GM18526 (cell line): ENCODE data around the gene CCDC137.

ENCODE experiments used
- POLR2A ChIP-seq: IDR thresholded peaks from 3 replicates; pipeline ENCODE4 v1.6.1; 2011; ENCODE audit not compliant: insufficient read length; ENCODE audit errors: extremely low read depth

The CCDC137 gene

GRCh38 chr17:81705518-81706231 is 39.1 kb downstream of the CCDC137 start:
- no peak for TF ChIP-seq POLR2A

- TF ChIP-seq POLR2A = no peak
Measured at GRCh38 chr17:81706232-81706611, 39.7 kb downstream of the CCDC137 start.

DNA sequence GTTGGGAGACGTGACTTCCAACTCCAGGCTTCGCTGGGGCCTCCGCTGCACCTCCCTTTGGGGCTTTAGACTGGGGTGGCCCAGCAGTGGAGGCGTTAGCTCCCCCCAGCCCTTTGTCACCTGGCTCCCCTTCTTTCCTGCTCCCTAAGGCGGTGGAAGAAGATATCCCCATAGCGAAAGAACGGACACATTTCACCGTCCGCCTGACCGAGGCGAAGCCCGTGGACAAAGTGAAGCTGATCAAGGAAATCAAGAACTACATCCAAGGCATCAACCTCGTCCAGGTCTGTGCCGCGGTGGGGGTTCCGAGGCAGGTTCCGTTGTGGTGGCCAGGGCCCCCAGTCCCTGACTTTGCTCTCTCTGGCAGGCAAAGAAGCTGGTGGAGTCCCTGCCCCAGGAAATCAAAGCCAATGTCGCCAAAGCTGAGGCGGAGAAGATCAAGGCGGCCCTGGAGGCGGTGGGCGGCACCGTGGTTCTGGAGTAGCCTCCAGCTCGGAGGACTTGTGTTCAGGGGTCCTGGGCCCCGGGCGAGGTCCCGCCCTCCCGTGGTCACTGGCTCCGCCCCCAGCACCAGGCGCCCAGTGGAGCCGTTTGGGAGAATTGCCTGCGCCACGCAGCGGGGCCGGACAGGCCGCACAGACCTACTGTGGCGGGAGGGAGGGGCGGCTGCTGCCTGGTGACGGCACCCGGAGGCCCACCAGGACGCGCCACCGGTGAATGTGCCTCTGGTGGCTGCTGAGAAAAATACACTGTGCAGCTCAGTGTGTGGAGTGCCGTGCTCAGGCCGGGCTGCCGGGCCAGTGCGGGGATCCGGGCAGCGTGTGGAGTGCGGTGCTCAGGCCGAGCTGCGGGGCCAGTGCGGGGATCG is 40.5 kb downstream of the CCDC137 start:
- TF ChIP-seq POLR2A = peak; percentile 4

DNA sequence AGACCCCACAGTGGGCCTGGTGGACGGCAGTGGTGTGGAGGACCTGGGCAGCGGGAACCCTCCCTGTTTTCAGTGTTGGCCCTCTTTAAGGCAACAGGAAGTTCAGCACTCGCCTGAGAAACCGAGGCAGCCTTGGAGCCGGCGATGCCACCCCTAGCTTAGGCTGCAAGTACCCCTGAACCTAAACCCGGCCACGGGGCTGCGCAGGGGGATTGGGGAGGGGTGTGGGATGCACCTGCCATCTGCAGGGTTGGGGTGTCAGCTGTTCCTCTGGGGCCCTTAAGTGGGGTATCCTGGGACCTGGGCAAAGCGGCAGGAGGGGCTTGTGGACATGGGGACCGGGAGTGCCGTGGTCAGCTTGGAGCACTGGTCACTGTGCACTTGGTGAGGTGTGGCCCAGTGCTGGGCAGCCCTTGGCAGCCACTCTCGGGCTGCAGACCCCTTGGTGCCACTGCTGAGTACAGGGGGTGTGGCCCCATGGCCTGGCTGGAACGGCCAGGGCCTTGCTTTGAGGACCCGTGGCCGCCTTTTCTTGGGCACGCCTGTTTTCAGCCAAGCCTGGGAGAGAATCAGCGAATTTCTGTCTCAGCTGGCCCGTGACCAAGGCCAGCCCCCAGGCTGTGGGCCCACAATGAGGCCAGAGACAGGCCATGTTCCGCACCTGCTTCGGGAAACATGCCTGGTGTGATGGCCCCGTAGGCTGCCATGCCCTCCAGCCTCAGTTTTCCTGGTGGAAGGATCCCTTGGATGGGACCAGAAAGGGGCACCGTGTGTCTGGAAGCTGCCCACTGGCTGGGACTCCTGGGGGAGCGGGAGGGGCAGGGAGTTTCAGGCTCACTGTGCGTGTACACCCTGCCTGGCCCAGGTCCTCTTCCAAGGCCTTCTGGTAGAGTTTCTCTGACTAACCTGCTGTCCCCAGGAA is 41.4 kb downstream of the CCDC137 start:
- TF ChIP-seq POLR2A = no peak

DNA sequence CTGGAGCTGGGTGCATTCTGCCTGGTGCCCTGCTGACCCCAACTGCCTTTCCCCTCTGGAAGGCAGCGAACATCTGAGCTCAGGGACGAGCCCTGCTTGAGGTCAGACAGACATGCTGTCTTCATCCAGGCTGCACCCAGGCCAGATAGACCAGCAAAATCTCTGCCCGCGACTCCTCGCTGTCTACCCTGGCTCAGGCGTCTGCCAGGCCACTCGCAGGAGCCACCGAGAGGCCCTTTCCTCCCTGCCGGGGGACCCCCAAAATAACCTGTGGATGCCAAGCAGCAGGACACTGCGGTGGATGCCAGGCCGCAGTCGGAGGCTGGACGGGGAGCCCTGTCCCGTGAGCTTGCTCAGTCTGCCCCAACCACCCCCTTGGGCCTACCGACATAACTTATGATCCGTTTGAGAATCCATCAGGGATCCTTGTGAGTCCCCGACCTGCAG is 42.2 kb downstream of the CCDC137 start:
- no peak for TF ChIP-seq POLR2A

GRCh38 chr17:81710514-81711308 is 44.2 kb downstream of the CCDC137 start:
- no peak for TF ChIP-seq POLR2A

DNA sequence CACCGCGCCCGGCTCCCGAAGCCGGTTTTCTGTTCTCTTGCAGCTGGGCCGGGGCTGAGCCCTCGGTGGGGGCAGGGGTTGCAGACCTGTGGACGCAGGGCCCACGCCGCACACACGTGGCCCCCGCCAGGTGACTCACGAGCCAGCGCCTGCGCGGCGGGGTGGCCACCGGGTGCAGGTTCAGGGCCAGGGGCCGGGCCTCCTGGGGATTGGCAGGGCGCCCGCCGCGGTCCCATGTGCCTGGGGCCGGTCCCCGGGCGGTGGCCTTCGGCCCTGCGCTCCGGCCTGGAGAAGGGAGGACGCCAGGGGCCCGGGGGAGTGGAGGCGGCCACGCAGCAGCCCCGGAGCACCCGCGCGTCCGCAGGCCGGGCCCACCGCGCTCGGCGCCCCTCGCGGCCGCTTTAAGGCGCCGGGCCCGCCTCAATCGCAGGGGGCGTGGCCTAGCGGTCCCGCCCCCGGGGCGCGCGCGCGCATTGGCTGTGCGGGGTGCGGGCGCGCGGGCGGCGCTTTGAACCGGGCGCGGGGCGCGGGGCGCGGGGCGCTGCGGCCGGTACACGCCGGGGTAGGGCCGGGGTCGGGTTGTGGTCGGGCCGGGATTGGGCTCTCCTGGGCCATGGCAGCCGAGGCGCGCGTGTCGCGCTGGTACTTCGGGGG is 45.4 kb downstream of the CCDC137 start, which contains the start of gene SLC25A10:
TSS of gene SLC25A10 (plus strand) at position 471 of the 654 bp plus-strand sequence. CDS start at position 614, 143 bp downstream.
- peak; percentile 25 for TF ChIP-seq POLR2A

- TF ChIP-seq POLR2A = peak; percentile 1
Measured at GRCh38 chr17:81712468-81713003, 46.0 kb downstream of the CCDC137 start.

- TF ChIP-seq POLR2A = no peak
Measured at GRCh38 chr17:81713004-81713555, 46.5 kb downstream of the CCDC137 start.

- no peak for TF ChIP-seq POLR2A
Measured at GRCh38 chr17:81713556-81714411, 47.2 kb downstream of the CCDC137 start.

DNA sequence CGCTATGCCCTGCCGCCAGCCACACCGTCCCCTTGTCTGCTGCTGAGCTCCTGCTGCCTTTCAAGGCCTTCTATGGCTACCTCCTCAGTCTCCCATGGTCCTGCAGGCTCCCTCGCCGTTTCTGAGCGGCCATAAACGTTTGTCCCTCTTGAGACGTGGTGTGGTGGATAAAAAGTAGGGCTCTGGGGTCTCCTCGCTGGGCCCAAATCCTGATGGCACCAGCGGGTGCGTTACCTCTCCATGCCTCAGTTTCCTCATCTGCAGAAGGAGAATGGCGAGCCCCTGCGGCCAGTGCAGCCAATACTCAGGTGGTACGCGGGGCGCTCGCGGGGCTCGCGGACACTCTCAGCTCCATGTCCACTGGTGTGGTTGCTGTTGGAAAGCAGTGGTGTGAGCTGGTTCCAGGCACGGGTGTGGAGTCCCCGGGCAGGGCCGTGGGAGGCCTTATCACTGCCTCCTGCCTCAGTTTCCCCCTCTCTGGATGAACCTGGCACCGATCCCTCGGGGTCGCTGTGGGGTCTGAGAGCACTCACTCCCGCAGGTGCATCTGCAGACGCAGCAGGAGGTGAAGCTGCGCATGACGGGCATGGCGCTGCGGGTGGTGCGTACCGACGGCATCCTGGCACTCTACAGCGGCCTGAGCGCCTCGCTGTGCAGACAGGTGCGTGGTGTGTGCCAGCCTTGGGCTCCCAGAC is 48.0 kb downstream of the CCDC137 start:
- no peak for TF ChIP-seq POLR2A

- TF ChIP-seq POLR2A = no peak
Measured at GRCh38 chr17:81715107-81715871, 48.8 kb downstream of the CCDC137 start.
